Measurements from ENCODE around the gene PTPN12.

PTPN12 gene

DNA sequence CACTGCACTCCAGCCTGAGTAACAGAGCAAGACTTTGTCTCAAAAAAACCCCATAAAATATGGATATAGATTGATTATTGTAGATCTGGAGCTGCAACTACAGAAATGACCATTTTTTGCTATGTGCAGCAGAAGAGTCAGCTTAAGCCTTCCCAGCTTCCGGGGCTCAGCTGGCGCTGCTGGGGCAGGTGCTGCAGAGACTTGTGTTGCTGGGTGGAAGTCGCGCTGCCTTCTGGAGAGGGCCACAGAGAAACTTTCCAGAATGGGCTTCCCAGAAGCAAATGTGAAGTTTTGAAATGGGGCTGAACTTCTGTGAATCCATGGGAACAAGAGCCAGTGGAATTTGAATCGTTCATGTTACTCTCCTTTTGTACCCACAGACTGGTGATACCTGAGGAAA, 121.8 kb downstream of the PTPN12 start:
- no peak for TF ChIP-seq GATA3 (IDR thresholded peaks at IDR 0.05; ENCODE audit: low read depth, low read length)
- no peak for TF ChIP-seq GATA2 (IDR thresholded peaks at IDR 0.05; ENCODE audit: low read depth, low read length)

DNA sequence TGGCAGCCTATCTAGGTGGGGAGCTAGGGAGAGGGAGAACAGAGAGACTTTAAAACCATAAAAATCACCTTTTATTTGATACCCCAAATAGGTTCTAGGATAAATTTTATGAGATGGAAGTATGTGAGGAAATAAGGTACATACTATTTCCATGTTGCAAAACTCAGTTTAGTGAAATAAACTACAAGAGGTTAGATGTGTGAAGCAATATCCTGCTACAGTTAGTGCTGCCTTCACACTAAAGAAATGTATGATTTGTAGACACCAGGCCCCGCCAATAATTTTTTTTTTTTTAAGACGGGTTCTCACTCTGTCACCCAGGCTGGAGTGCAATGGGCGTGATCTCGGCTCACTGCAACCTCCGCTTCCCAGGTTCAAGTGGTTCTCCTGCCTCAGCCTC, 124.7 kb downstream of the PTPN12 start:
- TF ChIP-seq GATA2 (IDR thresholded peaks at IDR 0.05; ENCODE audit: low read depth, low read length) (no peak), GATA3 (IDR thresholded peaks at IDR 0.05; ENCODE audit: low read depth, low read length) (no peak)

DNA sequence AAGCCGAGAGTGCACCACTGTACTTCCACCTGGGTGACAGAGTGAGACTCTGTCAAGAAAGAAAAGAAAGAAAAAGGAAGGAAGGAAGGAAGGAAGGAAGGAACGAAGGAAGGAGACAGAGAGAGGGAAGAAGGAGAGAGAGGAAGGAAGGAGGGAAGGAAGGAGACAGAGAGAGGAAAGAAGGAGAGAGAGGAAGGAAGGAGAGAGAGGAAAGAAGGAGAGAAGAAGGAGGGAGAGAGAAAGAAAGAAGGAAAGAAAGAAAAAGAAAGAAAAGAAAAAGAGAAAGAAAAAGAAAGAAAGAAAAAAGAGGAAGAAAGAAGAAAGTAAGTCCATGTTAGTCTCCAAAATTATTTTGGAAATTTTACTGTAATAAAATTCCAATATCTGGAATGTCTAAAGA, 125.8 kb downstream of the PTPN12 start:
- TF ChIP-seq GATA3 (IDR thresholded peaks at IDR 0.05; ENCODE audit: low read depth, low read length) (no peak), GATA2 (IDR thresholded peaks at IDR 0.05; ENCODE audit: low read depth, low read length) (no peak)

DNA sequence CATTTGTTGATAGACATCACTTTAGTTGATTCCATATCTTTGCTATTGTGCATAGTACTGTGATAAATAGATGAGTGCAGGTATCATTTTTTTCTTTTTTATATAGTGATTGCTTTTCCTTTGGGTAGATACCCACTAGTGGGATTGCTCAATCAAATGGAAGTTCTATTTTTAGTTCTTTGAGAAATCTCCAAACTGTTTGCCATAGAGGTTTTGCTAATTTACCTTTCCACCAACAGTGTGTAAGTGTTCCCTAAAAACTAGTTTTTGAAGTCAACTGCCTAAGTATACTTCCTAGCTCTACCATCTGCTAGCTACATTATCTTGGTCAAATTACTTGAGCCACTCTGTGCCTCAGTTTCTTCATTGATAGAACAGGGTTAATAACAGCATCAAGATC, 127.6 kb downstream of the PTPN12 start:
- TF ChIP-seq GATA2 (IDR thresholded peaks at IDR 0.05; ENCODE audit: low read depth, low read length) (no peak), GATA3 (IDR thresholded peaks at IDR 0.05; ENCODE audit: low read depth, low read length) (no peak)

DNA sequence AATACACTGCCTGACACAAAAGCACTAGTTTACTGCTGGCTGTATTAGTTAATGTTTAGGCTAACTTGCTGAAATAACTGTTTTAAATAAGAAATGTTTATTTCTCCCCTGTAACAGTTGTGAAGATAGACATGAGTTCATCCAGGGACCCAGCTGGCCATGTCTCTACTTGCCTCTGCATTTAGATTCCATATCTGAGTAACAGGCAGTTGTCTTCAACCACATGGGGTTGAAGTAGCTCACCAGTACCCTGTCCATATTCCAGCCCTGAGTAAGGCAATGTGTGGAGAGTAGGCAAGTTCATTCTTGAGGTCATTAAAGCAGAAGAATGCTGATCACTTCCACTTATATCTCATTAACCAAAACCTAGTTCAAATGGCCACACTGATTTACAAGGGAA, 128.1 kb downstream of the PTPN12 start:
- TF ChIP-seq GATA3 (IDR thresholded peaks at IDR 0.05; ENCODE audit: low read depth, low read length) (no peak), GATA2 (IDR thresholded peaks at IDR 0.05; ENCODE audit: low read depth, low read length) (no peak)

DNA sequence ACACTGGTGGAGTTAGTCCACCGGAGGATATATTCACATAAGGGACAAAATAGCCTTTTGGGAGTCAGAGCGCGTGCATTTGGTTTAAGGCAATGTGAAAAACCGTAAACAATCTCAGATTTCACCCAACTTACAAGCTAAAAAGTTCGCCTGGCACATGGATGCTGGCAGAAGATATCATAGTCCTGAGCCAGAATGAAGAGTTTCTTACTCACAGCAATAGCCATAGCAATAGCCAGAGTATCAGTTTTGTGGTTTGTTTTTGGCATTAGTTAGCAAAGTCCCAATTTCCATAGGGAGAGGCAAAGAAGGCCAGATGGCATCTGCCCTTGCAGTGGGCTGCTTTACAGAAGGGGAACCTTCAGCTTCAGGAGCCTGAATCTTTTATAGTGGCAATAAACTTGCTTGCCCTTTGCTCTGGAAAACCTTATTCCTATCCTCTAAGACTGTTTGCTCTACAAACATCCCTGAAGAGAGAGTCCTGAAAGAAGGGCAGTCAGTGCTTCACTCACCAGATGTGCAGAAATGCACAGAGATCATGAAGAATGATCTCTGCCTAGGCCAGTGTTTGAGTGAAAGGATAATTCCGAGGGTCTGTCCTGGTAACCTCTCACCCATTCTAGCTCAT, 130.5 kb downstream of the PTPN12 start:
- TF ChIP-seq GATA2 (IDR thresholded peaks at IDR 0.05; ENCODE audit: low read depth, low read length) = no peak

DNA sequence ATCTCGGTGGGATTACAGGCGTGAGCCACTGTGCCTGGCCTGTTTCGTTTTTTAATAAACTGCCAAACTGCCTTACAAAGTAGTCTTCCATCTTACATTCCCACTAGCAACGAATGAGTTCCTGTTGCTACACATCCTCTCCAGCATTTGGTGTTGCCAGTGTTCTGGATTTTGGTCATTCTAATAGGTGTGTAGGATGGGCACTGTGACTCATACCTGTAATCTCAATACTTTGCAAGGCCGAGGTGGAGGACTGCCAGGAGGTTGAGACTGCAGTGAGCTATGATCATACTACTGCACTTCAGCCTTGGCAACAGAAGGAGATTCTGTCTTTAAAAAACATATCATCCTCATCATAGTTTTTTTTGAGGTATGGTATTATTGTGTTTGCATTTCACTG, 137.8 kb downstream of the PTPN12 start:
- TF ChIP-seq GATA3 (IDR thresholded peaks at IDR 0.05; ENCODE audit: low read depth, low read length) (no peak), GATA2 (IDR thresholded peaks at IDR 0.05; ENCODE audit: low read depth, low read length) (no peak)

DNA sequence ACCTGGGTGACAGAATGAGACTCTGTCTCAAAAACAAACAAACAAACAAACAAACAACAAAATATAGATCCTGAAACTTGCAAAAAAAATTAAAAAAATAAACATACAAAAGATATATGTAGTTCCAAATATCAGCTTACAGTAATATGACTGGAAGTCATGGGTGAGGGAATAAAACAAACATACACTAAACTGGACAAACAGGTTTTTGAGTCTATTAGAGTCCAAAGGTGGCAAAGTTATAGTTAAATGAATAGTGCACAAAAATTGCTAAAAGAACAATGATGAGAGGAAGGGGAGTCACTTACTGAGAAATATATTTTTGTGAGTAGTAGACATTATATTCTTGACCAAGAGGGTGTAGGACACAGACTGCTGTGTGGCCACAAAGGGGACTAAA, 142.5 kb downstream of the PTPN12 start:
- TF ChIP-seq GATA3 (IDR thresholded peaks at IDR 0.05; ENCODE audit: low read depth, low read length) = no peak
- TF ChIP-seq GATA2 (IDR thresholded peaks at IDR 0.05; ENCODE audit: low read depth, low read length) = no peak

DNA sequence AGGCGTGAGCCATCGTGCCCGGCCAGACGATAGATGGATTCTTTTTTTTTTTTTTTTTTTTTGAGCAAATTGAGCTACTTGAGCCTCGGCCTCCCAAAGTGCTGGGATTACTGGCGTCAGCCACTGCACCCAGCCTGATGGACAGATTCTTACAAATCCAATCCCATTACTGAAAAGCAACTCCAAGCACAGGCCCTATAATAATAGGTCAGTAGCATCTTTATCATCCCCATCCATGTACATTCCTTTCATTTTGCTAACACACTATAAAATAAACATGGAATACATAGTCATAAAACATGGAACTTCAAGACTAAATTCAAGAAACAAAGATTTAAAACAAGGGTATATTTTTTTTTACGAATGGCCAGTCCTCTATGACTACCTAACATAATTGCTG, 143.2 kb downstream of the PTPN12 start:
- no peak for TF ChIP-seq GATA2 (IDR thresholded peaks at IDR 0.05; ENCODE audit: low read depth, low read length)
- no peak for TF ChIP-seq GATA3 (IDR thresholded peaks at IDR 0.05; ENCODE audit: low read depth, low read length)

DNA sequence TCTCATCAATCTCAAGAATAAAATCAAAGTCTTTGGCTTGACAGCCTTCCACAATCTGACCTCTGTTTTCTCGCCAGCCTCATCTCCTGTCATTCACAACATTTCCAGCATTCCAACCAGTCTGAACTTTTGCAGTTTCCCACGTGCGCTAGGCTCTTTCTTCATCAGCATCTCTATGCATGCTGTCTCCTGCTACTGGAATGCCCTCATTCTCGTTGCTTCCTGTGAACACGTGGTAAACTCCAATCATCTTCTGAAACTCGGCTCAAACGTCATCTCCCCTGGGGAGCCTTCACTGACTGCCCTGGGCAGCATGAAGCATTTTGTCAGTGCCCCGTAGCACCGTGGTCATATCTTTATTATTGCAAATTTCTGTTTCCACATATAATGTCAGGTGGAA, 146.9 kb downstream of the PTPN12 start:
- TF ChIP-seq GATA2 (IDR thresholded peaks at IDR 0.05; ENCODE audit: low read depth, low read length) = no peak
- no peak for TF ChIP-seq GATA3 (IDR thresholded peaks at IDR 0.05; ENCODE audit: low read depth, low read length)

DNA sequence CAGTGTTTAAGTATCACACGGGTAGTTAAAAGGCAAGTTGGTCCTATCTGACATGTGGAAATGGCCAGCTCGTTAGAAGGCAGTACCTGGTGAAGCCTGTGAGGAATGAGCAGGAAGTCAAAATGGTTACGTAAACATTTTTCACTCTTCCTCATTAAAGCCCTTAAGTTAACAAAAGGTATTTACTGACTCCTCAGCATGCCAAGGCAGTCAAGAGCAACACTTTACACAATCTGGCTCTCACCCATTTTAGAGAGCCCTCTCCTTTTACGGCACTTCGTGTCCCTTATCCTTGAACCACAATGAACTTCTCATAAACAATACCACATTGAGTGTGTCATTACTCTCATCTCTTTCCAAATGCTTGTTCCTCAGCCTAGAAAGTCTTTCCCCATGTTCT, 148.1 kb downstream of the PTPN12 start:
- TF ChIP-seq GATA2 (IDR thresholded peaks at IDR 0.05; ENCODE audit: low read depth, low read length) (no peak), GATA3 (IDR thresholded peaks at IDR 0.05; ENCODE audit: low read depth, low read length) (no peak)

DNA sequence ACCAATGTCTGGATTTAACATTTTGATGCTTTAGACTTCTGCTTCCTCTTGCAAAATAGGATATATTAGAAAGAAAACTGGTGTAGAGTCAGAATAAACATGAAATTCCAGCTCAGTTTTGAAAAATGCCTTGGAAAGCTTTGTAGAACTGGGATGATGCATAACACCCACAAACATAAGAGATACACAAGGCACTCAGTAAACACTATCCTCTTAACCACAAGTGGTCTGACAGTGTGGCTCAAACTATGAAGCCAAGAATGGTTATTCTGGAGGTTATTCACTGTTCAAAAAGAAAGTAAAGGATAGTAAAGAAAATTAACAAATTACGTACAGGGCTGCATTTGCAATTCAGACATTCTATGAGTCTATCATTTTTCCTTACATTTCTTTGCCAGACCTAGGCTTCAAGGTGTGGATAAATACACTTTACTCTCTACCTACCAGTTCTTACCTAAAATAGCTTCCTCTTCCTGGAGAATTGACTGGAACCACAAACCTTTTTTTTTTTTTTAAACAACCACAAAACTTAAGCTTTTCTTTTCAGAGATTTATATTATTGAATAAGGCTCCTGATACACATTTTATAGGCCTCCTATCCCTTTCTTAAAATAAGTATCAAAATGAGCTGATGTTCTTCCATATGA, 150.1 kb downstream of the PTPN12 start:
- no peak for TF ChIP-seq GATA3 (IDR thresholded peaks at IDR 0.05; ENCODE audit: low read depth, low read length)

DNA sequence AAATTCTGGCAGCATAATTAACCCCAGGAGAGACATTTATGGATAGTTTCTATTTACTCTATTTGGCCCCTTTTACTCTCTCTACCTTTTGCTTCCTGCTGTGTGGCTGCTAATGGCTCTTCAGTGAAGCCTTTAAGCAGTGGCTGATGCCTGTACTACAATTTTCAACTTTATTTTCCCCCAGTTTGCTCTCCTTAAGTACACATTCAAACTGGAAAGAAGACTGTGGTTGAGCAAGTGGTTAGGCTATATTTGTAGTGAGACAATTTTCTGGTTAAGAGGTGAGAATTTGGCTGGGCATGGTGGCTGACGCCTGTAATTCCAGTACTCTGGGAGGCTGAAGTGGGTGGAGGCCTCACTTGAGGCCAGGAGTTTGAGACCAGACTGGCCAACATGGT, 150.7 kb downstream of the PTPN12 start:
- TF ChIP-seq GATA2 (IDR thresholded peaks at IDR 0.05; ENCODE audit: low read depth, low read length) (no peak), GATA3 (IDR thresholded peaks at IDR 0.05; ENCODE audit: low read depth, low read length) (no peak)

Measured in SH-SY5Y (cell line).